Ovary (tissue), 9 donors: ENCODE measurements around the gene SLC16A3. TPM values are rescaled to one million over a fixed set of nuclear protein-coding genes. Genes with fewer than 3 reads are reported as not detected.
"Not testable (repeated sequence)": the region's sequence is repeated elsewhere in the genome, so short reads cannot be mapped to it uniquely, and the experiment has no call there.

Experiments
- DNase-seq, 5 donors: peaks; one replicate each; pipeline ENCODE4 v3.0.0-alpha.2; 2019 to 2020
- H3K27ac ChIP-seq, 2 donors: fragments of 200-600 bp; one replicate each; pipeline versions ENCODE4 v1.5.1 to v1.8.0; 2019 to 2022
- H3K27me3 ChIP-seq: fragments of 200-600 bp; one replicate; pipeline ENCODE4 v1.8.0; 2022
- H3K36me3 ChIP-seq: fragments of 200-600 bp; sonication (generic); one replicate; pipeline ENCODE4 v1.5.1; 2019
- H3K4me1 ChIP-seq: one replicate; pipeline ENCODE4 v1.8.1; 2013; ENCODE audit warnings: mild to moderate bottlenecking, moderate library complexity; ENCODE audit not compliant: insufficient read depth
- H3K4me3 ChIP-seq: fragments of 200-600 bp; sonication (generic); one replicate; pipeline ENCODE4 v1.5.1; 2017
- H3K9me3 ChIP-seq, 2 donors: fragments of 200-600 bp in 1 of 2; sonication (generic) in 1 of 2; one replicate each; pipeline versions ENCODE4 v1.5.1 to v1.8.1; 2013 to 2019; ENCODE audit warnings: mild to moderate bottlenecking in 1 of 2, moderate library complexity in 1 of 2
- CTCF ChIP-seq, 3 donors: fragments of 450-650 bp in 2 of 3; fragments of 200-600 bp in 1 of 3; IDR thresholded peaks; one replicate each; pipeline versions ENCODE4 v1.5.1 to v1.8.0; 2016 to 2022; ENCODE audit warnings: antibody characterized with exemption in 3 of 3, mild to moderate bottlenecking in 1 of 3
- EP300 ChIP-seq: sonication (generic); formaldehyde crosslinking; IDR thresholded peaks from one replicate; pipeline ENCODE4 v1.6.1; 2017; ENCODE audit warnings: antibody characterized with exemption
- POLR2A ChIP-seq: fragments of 450-650 bp; IDR thresholded peaks from one replicate; pipeline ENCODE4 v1.6.1; 2017; ENCODE audit warnings: antibody characterized with exemption, mild to moderate bottlenecking, moderate library complexity
- WGBS, 3 donors: extraction: QIAGEN DNeasy Blood & Tissue Kit in 1 of 3; methylation state at CpG; one replicate each; pipeline versions ENCODE4 v1.1.5 to v1.1.7; 2013 to 2017; 5-methylcytosine and 5-hydroxymethylcytosine counted together
- intact Hi-C, 4 donors: fragments of 100-400 bp; cut with DNase I; formaldehyde crosslinking; loops; one replicate each; pipeline versions ENCODE4 v1.11.0 to v1.15.1; 2022 to 2023
- polyA plus RNA-seq, 2 donors: library from polyadenylated mRNA; stranded (reverse); fragments of 200-250 nt in 1 of 2; fragments of 350-450 nt in 1 of 2; fragmentation: Illumina TruSeq in 1 of 2; extraction: RNeasy Lipid Tissue Mini Kit (QIAGEN cat#74804) in 1 of 2; gene quantifications; one replicate each; pipeline ENCODE4 v1.2.3, GENCODE V29; 2013 to 2014
- total RNA-seq, 7 donors: library from RNA; depleted of rRNA in 2 of 7; stranded (reverse); fragments of >200 nt in 2 of 7; fragmentation: NEBNext Ultra II Directional in 3 of 7; extraction: Animal tissue kit (Norgen Biotek cat#: 25700) in 3 of 7; gene quantifications; one replicate each; pipeline versions ENCODE4 v1.1.0 to v1.2.4, GENCODE V29; 2016 to 2023
- donor health status: DM: no; HTN: no; CAD: no; lungs with moderate emphysema.
- donor health status: DM: no; HTN: no; CAD: no.
- donor health status: Bipolar disorder and iron deficiency.
- donor health status: DM: yes; HTN: yes; CAD: no.
- donor health status: DM: no; HTN: no; CAD: no.
- donor health status: DM: yes; HTN: yes; CAD: no.

SLC16A3 gene
- total and polyA plus RNA-seq, 9 donors, result 3.5 to 23.2 (median 15.8) TPM

- 69 to 84% (median 71%) methylated on average over 10 of the region's 10 CpGs for WGBS, 3 donors
- no peaks in the 10 kb centered on the region for H3K36me3 ChIP-seq
- no peak for DNase-seq
- peaks cover 2% of the 10 kb centered on the region for H3K4me1 ChIP-seq
- no peak overlapping the region for H3K27ac ChIP-seq
- H3K27me3 ChIP-seq, result no peaks in the 10 kb centered on the region
- intact Hi-C loops, result loop anchor here in 1 of 4 donors (5.0 kb wide), 1 partner anchor 119 kb away; no protein-coding TSS in a partner anchor
- H3K9me3 ChIP-seq, result no peaks in the 10 kb centered on the region
- H3K4me3 ChIP-seq, result no peak overlapping the region
- TF ChIP-seq POLR2A (no peak), EP300 (no peak), CTCF (IDR thresholded peaks at IDR 0.05) (no peak)
These were observed 25.9 kb upstream of the SLC16A3 start for GRCh38 chr17:82202981-82203380.

GRCh38 chr17:82203920-82204319 is 24.9 kb upstream of the SLC16A3 start:
- Histone ChIP-seq H3K4me3 (no peak overlapping the region), H3K9me3 (no peaks in the 10 kb centered on the region), H3K36me3 (no peaks in the 10 kb centered on the region), H3K27me3 (no peaks in the 10 kb centered on the region), H3K4me1 (peaks cover 2% of the 10 kb centered on the region), H3K27ac (no peak overlapping the region)
- intact Hi-C loops, result loop anchor here in 1 of 4 donors (5.0 kb wide), 1 partner anchor 118 kb away; no protein-coding TSS in a partner anchor
- WGBS, 3 donors, result 87 to 91% (median 87%) methylated on average over 19 of the region's 19 CpGs
- DNase-seq, result no peak
- TF ChIP-seq CTCF (IDR thresholded peaks at IDR 0.05) (no peak), EP300 (no peak), POLR2A (no peak)

GRCh38 chr17:82204831-82205719 is 23.8 kb upstream of the SLC16A3 start:
- peak in 2 of 5 donors; percentile 38 to 56 for DNase-seq
- no peak overlapping the region for H3K4me3 ChIP-seq
- H3K4me1 ChIP-seq, result peaks cover 2% of the 10 kb centered on the region
- H3K36me3 ChIP-seq, result no peaks in the 10 kb centered on the region
- WGBS, 3 donors, result 60 to 75% (median 73%) methylated on average over 24 to 25 of the region's 25 CpGs
- no peaks in the 10 kb centered on the region for H3K27me3 ChIP-seq
- intact Hi-C loops, result loop anchor here (5.0 kb wide), 1 partner anchor 117 kb away; no protein-coding TSS in a partner anchor
- H3K9me3 ChIP-seq, result no peaks in the 10 kb centered on the region
- H3K27ac ChIP-seq, result no peak overlapping the region
- TF ChIP-seq CTCF (IDR thresholded peaks at IDR 0.05), result no peak
- TF ChIP-seq EP300, result no peak
- TF ChIP-seq POLR2A, result no peak

- peak; percentile 76 to 87 (median 82) for DNase-seq
- TF ChIP-seq EP300 (no peak), CTCF (IDR thresholded peaks at IDR 0.05) (peak; percentile 90 to 92 (median 90)), POLR2A (peak; percentile 13)
- Histone ChIP-seq H3K36me3 (no peaks in the 10 kb centered on the region), H3K27ac (peak overlapping the region in 1 of 2 donors; percentile 28), H3K4me1 (peaks cover 2% of the 10 kb centered on the region), H3K9me3 (no peaks in the 10 kb centered on the region), H3K27me3 (no peaks in the 10 kb centered on the region), H3K4me3 (no peak overlapping the region)
- 15 to 19% (median 15%) methylated on average over 21 of the region's 21 CpGs for WGBS, 3 donors
- intact Hi-C loops, result loop anchor here in 3 of 4 donors (5.0 kb wide), 1 partner anchor 116 kb away; no protein-coding TSS in a partner anchor
These were observed 22.9 kb upstream of the SLC16A3 start for GRCh38 chr17:82205720-82206508.

- H3K27me3 ChIP-seq, H3K27ac ChIP-seq, intact Hi-C loops, DNase-seq, H3K4me1 ChIP-seq, H3K36me3 ChIP-seq, H3K4me3 ChIP-seq, H3K9me3 ChIP-seq: not testable (repeated sequence)
- WGBS, 3 donors, result 94 to 95% (median 95%) methylated on average over 11 of the region's 11 CpGs
These were observed 18.2 kb upstream of the SLC16A3 start for GRCh38 chr17:82210655-82211054.
